Uterus (tissue), 2 donors: ENCODE measurements around the gene FAM114A2.

ENCODE experiments used
- CTCF ChIP-seq, 4 experiments: fragments of 200-600 bp in 2 of 4; fragments of 450-650 bp in 2 of 4; sonication (generic) in 2 of 4; IDR thresholded peaks; one replicate each; pipeline ENCODE4 v1.5.1; 2016 to 2019; ENCODE audit warnings: antibody characterized with exemption in 4 of 4, mild to moderate bottlenecking in 2 of 4, moderate library complexity in 1 of 4
- POLR2A ChIP-seq, 2 donors: fragments of 450-650 bp; IDR thresholded peaks; one replicate each; pipeline ENCODE4 v1.6.1; 2016; ENCODE audit warnings: antibody characterized with exemption in 2 of 2, mild to moderate bottlenecking in 1 of 2, moderate library complexity in 1 of 2

- no peak for TF ChIP-seq POLR2A (IDR thresholded peaks at IDR 0.05)
- no peak for TF ChIP-seq CTCF (IDR thresholded peaks at IDR 0.05)
These were observed 47.9 kb upstream of the FAM114A2 start for GRCh38 chr5:154086641-154087040.
